ENCODE results near the gene BCAS3.
A peak's percentile ranks its signal among the peaks of the same experiment; 100 is the strongest.

Gene BCAS3

GRCh38 chr17:61412860-61413660, 735.4 kb downstream of the BCAS3 start:
- TF ChIP-seq, protein P1, sequence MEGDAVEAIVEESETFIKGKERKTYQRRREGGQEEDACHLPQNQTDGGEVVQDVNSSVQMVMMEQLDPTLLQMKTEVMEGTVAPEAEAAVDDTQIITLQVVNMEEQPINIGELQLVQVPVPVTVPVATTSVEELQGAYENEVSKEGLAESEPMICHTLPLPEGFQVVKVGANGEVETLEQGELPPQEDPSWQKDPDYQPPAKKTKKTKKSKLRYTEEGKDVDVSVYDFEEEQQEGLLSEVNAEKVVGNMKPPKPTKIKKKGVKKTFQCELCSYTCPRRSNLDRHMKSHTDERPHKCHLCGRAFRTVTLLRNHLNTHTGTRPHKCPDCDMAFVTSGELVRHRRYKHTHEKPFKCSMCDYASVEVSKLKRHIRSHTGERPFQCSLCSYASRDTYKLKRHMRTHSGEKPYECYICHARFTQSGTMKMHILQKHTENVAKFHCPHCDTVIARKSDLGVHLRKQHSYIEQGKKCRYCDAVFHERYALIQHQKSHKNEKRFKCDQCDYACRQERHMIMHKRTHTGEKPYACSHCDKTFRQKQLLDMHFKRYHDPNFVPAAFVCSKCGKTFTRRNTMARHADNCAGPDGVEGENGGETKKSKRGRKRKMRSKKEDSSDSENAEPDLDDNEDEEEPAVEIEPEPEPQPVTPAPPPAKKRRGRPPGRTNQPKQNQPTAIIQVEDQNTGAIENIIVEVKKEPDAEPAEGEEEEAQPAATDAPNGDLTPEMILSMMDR (IDR thresholded peaks at IDR 0.05; ENCODE audit: insufficient read depth, low read depth, low read length, missing control alignments): no peak
- H3K4me3 ChIP-seq (ENCODE audit: low read length): peak overlapping the region; percentile 56

GRCh38 chr17:61413661-61414126, 736.0 kb downstream of the BCAS3 start:
- TF ChIP-seq, protein P1 (IDR thresholded peaks at IDR 0.05; ENCODE audit: insufficient read depth, low read depth, low read length, missing control alignments): no peak
- no peak overlapping the region for H3K4me3 ChIP-seq (ENCODE audit: low read length)
- DNase-seq (ENCODE audit: low read depth): no peak

More at GRCh38 chr17:61412860-61413660, 735.4 kb downstream of the BCAS3 start:
- DNase-seq (ENCODE audit: low read depth): no peak

DNA sequence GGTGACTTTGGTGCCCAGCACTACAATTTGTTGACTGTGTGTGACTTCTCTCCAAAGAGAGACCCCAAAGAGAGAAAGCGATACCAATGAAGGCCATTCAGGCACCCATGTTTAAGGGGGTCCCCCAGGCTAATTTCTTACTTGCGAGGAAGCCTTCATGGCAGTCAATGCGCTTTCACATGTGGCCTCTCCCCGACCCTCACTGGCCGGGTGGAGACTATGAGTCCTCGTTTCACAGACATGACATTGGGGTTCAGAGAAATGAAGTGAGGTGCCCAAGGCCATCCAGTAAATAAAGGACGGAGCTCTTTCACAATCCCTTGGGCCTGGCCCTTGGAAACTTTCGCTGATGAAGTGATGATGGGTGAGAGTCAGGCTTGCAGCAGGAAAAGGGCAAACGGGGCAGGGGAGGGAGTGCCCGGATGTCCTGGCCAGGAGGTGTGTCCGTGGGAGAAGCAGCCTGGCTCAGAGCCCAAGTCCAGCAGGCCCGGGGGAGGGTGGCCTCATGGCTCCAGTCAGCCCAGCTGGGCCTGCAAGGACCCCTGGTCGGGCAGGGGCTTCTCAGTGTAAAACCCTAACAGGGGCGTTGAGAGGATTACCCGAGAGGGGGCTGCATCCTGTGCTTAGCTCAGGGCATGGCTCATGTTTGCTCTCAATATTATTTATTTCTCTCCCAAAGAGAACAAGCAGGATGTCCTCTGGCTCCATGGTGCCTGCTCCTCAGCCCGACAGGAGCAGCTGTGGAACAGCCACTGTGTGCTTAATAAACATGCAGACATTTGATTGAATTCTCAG, 736.7 kb downstream of the BCAS3 start:
- H3K4me3 ChIP-seq (ENCODE audit: low read length): no peak overlapping the region
- TF ChIP-seq, protein P1 (IDR thresholded peaks at IDR 0.05; ENCODE audit: insufficient read depth, low read depth, low read length, missing control alignments): no peak
- no peak for DNase-seq (ENCODE audit: low read depth)

DNA sequence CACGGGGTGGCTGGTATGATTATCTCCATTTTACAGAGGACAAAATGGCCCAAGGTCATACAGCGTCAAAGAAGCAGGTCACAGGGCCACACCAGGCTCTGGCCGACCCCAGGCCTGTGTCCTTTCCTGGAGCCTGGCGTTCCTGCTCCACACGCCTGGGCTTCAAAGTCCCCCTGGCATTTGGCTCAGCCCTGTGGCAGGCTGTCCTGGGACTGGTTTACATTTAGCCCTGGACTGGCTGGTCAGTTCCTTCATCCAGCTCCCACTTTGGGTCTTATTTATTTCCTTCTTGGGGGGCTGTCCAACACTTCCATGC, 737.2 kb downstream of the BCAS3 start:
- TF ChIP-seq, protein P1 (IDR thresholded peaks at IDR 0.05; ENCODE audit: insufficient read depth, low read depth, low read length, missing control alignments): no peak
- H3K4me3 ChIP-seq (ENCODE audit: low read length): no peak overlapping the region
- DNase-seq (ENCODE audit: low read depth): no peak

GRCh38 chr17:61415374-61416210, 737.9 kb downstream of the BCAS3 start:
- H3K4me3 ChIP-seq (ENCODE audit: low read length): no peak overlapping the region
- TF ChIP-seq, protein P1 (IDR thresholded peaks at IDR 0.05; ENCODE audit: insufficient read depth, low read depth, low read length, missing control alignments): no peak
- DNase-seq (ENCODE audit: low read depth): no peak

DNA sequence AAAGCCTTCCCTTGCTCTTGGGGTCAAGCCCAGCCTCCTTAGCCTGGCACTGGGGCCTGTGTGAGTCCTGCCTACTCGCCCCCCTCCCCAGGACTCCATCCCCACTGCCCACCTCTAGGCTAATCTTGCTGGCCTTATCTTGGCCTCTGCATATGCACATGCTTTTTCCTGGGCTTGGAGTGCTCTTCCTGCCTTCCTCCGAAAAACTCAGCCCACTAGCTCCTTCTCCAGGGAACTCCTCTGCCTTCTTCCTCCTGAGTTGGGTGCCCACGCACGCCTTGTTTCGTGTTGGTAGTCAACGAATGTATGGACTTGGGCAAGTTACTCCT, 738.5 kb downstream of the BCAS3 start:
- TF ChIP-seq, protein P1 (IDR thresholded peaks at IDR 0.05; ENCODE audit: insufficient read depth, low read depth, low read length, missing control alignments): no peak
- DNase-seq (ENCODE audit: low read depth): no peak

More for the DNA sequence above, 738.5 kb downstream of the BCAS3 start:
- H3K4me3 ChIP-seq (ENCODE audit: low read length): no peak overlapping the region
